Fibroblast of lung (primary cell): Measurements from ENCODE around the gene MACROD2. TPM values are rescaled to one million over a fixed set of nuclear protein-coding genes. Genes with fewer than 3 reads are reported as not detected.

Experiments
- DNase-seq, 2 donors: peaks; one replicate each; pipeline versions ENCODE4 v3.0.0 to v3.0.0-alpha.2; 2010; ENCODE audit warnings: low read depth in 2 of 2
- H2AFZ ChIP-seq: 2 replicates; pipeline ENCODE4 v1.5.1; 2012; ENCODE audit warnings: low read length, control low read depth, inconsistent platforms
- H3K27ac ChIP-seq: 2 replicates; pipeline ENCODE4 v1.5.1; 2011; ENCODE audit warnings: low read length, control low read depth; ENCODE audit not compliant: insufficient read depth
- H3K27me3 ChIP-seq: 2 replicates; pipeline ENCODE4 v1.5.1; 2011; ENCODE audit warnings: mild to moderate bottlenecking, low read length; ENCODE audit not compliant: control insufficient read depth, insufficient read depth
- H3K36me3 ChIP-seq: 2 replicates; pipeline ENCODE4 v1.5.1; 2011; ENCODE audit warnings: low read length; ENCODE audit not compliant: control insufficient read depth, insufficient read depth
- H3K4me1 ChIP-seq: 2 replicates; pipeline ENCODE4 v1.5.1; 2011; ENCODE audit warnings: low read length; ENCODE audit not compliant: control insufficient read depth, insufficient read depth; ENCODE audit errors: extremely low read depth
- H3K4me2 ChIP-seq: 2 replicates; pipeline ENCODE4 v1.5.1; 2011; ENCODE audit warnings: low read length, control low read depth; ENCODE audit not compliant: insufficient read depth; ENCODE audit errors: extremely low read depth
- H3K4me3 ChIP-seq, 4 experiments: fragments of 200-600 bp in 1 of 4; sonication (generic) in 1 of 4; replicated peaks in 1 of 4; 2 replicates each; pipeline ENCODE4 v1.5.1; 2011 to 2016; ENCODE audit warnings: low read length in 4 of 4, low read depth in 3 of 4, mild to moderate bottlenecking in 3 of 4, control low read depth in 2 of 4, inconsistent platforms in 1 of 4, mixed read lengths in 1 of 4; ENCODE audit not compliant: insufficient read depth in 1 of 4; ENCODE audit errors: control extremely low read depth in 1 of 4
- H3K79me2 ChIP-seq: 2 replicates; pipeline ENCODE4 v1.5.1; 2012; ENCODE audit warnings: mild to moderate bottlenecking, low read length, inconsistent platforms; ENCODE audit not compliant: control insufficient read depth, insufficient read depth
- H3K9ac ChIP-seq: 2 replicates; pipeline ENCODE4 v1.5.1; 2011; ENCODE audit warnings: mild to moderate bottlenecking, low read length, control low read depth; ENCODE audit not compliant: insufficient read depth
- H3K9me3 ChIP-seq: 2 replicates; pipeline ENCODE4 v1.5.1; 2012; ENCODE audit warnings: low read depth, low read length; ENCODE audit not compliant: control insufficient read depth, insufficient read depth
- H4K20me1 ChIP-seq: 2 replicates; pipeline ENCODE4 v1.5.1; 2011; ENCODE audit warnings: low read length; ENCODE audit not compliant: control insufficient read depth, insufficient read depth; ENCODE audit errors: extremely low read depth
- CTCF ChIP-seq, 2 donors: IDR thresholded peaks in 1 of 2; conservative IDR thresholded peaks in 1 of 2; 1 replicate in 1 of 2; 2 replicates in 1 of 2; pipeline ENCODE4 v1.5.1; 2011 to 2012; ENCODE audit warnings: low read length in 2 of 2, control low read depth in 1 of 2, inconsistent platforms in 1 of 2, low read depth in 1 of 2, mild to moderate bottlenecking in 1 of 2
- EZH2 ChIP-seq: IDR thresholded peaks from 2 replicates; pipeline ENCODE4 v1.5.1; 2012; ENCODE audit warnings: low read length, control low read depth, mild to moderate bottlenecking; ENCODE audit errors: missing control alignments
- polyA plus RNA-seq, 2 donors: library from polyadenylated mRNA; depleted of rRNA in 1 of 2; stranded (reverse) in 1 of 2; unstranded in 1 of 2; fragments of >200 nt; gene quantifications; 2 replicates each; pipeline ENCODE4 v1.2.1, GENCODE V29; 2011 to 2012; ENCODE audit warnings: missing spikeins in 1 of 2
- total RNA-seq: library from RNA; depleted of rRNA; stranded (reverse); fragments of >200 nt; gene quantifications from 2 replicates; pipeline ENCODE4 v1.2.1, GENCODE V29; 2014

The MACROD2 gene
- total and polyA plus RNA-seq, 2 donors (not counting 1 experiment from before 2014, with no cell fraction given) = 0.54 to 1.7 TPM

- H3K9me3 ChIP-seq = no peaks in the 10 kb centered on the region
- H4K20me1 ChIP-seq = no peaks in the 10 kb centered on the region
- no peak overlapping the region for H3K4me3 ChIP-seq
- no peaks in the 10 kb centered on the region for H3K79me2 ChIP-seq
- H3K9ac ChIP-seq = no peak overlapping the region
- no peak overlapping the region for H3K4me2 ChIP-seq
- H3K27me3 ChIP-seq = no peaks in the 10 kb centered on the region
- DNase-seq = no peak
- TF ChIP-seq EZH2 (no peak), CTCF (conservative IDR thresholded peaks at IDR 0.05 in 1 of 2, IDR thresholded peaks at IDR 0.05 in 1 of 2; ENCODE audit: low read depth in 1 of 2, low read length in 2 of 2) (no peak)
- no peaks in the 10 kb centered on the region for H3K4me1 ChIP-seq
- no peaks in the 10 kb centered on the region for H3K36me3 ChIP-seq
- no peak overlapping the region for H2AFZ ChIP-seq
- H3K27ac ChIP-seq = no peak overlapping the region
These were observed 1845.5 kb downstream of the MACROD2 start for GRCh38 chr20:15840636-15841301.

GRCh38 chr20:15842872-15843271, 1847.6 kb downstream of the MACROD2 start:
- no peak overlapping the region for H3K9ac ChIP-seq
- no peaks in the 10 kb centered on the region for H3K27me3 ChIP-seq
- H3K9me3 ChIP-seq = no peaks in the 10 kb centered on the region
- DNase-seq = no peak
- TF ChIP-seq EZH2 (no peak), CTCF (conservative IDR thresholded peaks at IDR 0.05 in 1 of 2, IDR thresholded peaks at IDR 0.05 in 1 of 2; ENCODE audit: low read depth in 1 of 2, low read length in 2 of 2) (no peak)
- H3K4me1 ChIP-seq = no peaks in the 10 kb centered on the region
- no peaks in the 10 kb centered on the region for H3K79me2 ChIP-seq
- no peaks in the 10 kb centered on the region for H3K36me3 ChIP-seq
- H3K27ac ChIP-seq = no peak overlapping the region
- H2AFZ ChIP-seq = no peak overlapping the region
- no peaks in the 10 kb centered on the region for H4K20me1 ChIP-seq
- no peak overlapping the region for H3K4me2 ChIP-seq
- H3K4me3 ChIP-seq = no peak overlapping the region

- H4K20me1 ChIP-seq = no peaks in the 10 kb centered on the region
- H2AFZ ChIP-seq = no peak overlapping the region
- H3K4me1 ChIP-seq = no peaks in the 10 kb centered on the region
- no peak overlapping the region for H3K4me3 ChIP-seq
- DNase-seq = no peak
- no peak for TF ChIP-seq CTCF (conservative IDR thresholded peaks at IDR 0.05 in 1 of 2, IDR thresholded peaks at IDR 0.05 in 1 of 2; ENCODE audit: low read depth in 1 of 2, low read length in 2 of 2)
- TF ChIP-seq EZH2 = no peak
- no peak overlapping the region for H3K4me2 ChIP-seq
- H3K79me2 ChIP-seq = no peaks in the 10 kb centered on the region
- H3K9ac ChIP-seq = no peak overlapping the region
- H3K27ac ChIP-seq = no peak overlapping the region
- H3K27me3 ChIP-seq = no peaks in the 10 kb centered on the region
- H3K36me3 ChIP-seq = no peaks in the 10 kb centered on the region
- no peaks in the 10 kb centered on the region for H3K9me3 ChIP-seq
These were observed 1848.5 kb downstream of the MACROD2 start for GRCh38 chr20:15843777-15844176.
